Gastroesophageal sphincter (tissue), 4 donors: ENCODE data around the gene PEG3. TPM values are rescaled to one million over a fixed set of nuclear protein-coding genes. Genes with fewer than 3 reads are reported as not detected.

ENCODE experiments used
- ATAC-seq: fragments of 150-250 bp; one replicate; pipeline ENCODE4 v1.9.1; 2016; ENCODE audit warnings: mild to moderate bottlenecking, moderate library complexity
- H3K27ac ChIP-seq, 4 donors: fragments of 200-600 bp; sonication (generic) in 3 of 4; 1 replicate in 3 of 4; 2 replicates in 1 of 4; pipeline ENCODE4 v1.5.1; 2016 to 2019
- H3K27me3 ChIP-seq: fragments of 200-600 bp; sonication (generic); one replicate; pipeline ENCODE4 v1.5.1; 2019
- H3K36me3 ChIP-seq, 2 donors: fragments of 200-600 bp; sonication (generic); one replicate each; pipeline ENCODE4 v1.5.1; 2019; ENCODE audit warnings: control low read depth in 1 of 2
- H3K4me1 ChIP-seq, 3 donors: fragments of 200-600 bp; sonication (generic); 1 replicate in 2 of 3; 2 replicates in 1 of 3; pipeline ENCODE4 v1.5.1; 2016 to 2019; ENCODE audit warnings: control low read depth in 2 of 3
- H3K4me3 ChIP-seq, 2 donors: fragments of 200-600 bp; sonication (generic); one replicate each; pipeline ENCODE4 v1.5.1; 2019; ENCODE audit warnings: mild to moderate bottlenecking in 1 of 2, moderate library complexity in 1 of 2
- H3K9me3 ChIP-seq, 3 donors: fragments of 200-600 bp; sonication (generic); one replicate each; pipeline ENCODE4 v1.5.1; 2017 to 2019; ENCODE audit warnings: control low read depth in 2 of 3
- CTCF ChIP-seq, 4 experiments: fragments of 200-600 bp in 2 of 4; fragments of 450-650 bp in 2 of 4; sonication (generic) in 1 of 4; IDR thresholded peaks; one replicate each; pipeline ENCODE4 v1.5.1; 2017 to 2019; ENCODE audit warnings: antibody characterized with exemption in 4 of 4, mild to moderate bottlenecking in 2 of 4, moderate library complexity in 2 of 4
- EP300 ChIP-seq: sonication (generic); formaldehyde crosslinking; IDR thresholded peaks from one replicate; pipeline ENCODE4 v1.6.1; 2017; ENCODE audit warnings: antibody characterized with exemption, mild to moderate bottlenecking
- POLR2A ChIP-seq, 2 donors: fragments of 450-650 bp; IDR thresholded peaks; one replicate each; pipeline ENCODE4 v1.6.1; 2017; ENCODE audit warnings: antibody characterized with exemption in 2 of 2, mild to moderate bottlenecking in 2 of 2, moderate library complexity in 1 of 2
- POLR2AphosphoS5 ChIP-seq: sonication (generic); formaldehyde crosslinking; IDR thresholded peaks from one replicate; pipeline ENCODE4 v1.6.1; 2017; ENCODE audit warnings: antibody characterized with exemption
- WGBS, 2 donors: methylation state at CpG; one replicate each; pipeline ENCODE4 v1.1.5; 2018; ENCODE audit warnings: low coverage in 1 of 2; 5-methylcytosine and 5-hydroxymethylcytosine counted together
- total RNA-seq, 4 donors: library from RNA; depleted of rRNA; stranded (reverse); fragments of >200 nt; gene quantifications; one replicate each; pipeline ENCODE4 v1.1.0, GENCODE V29; 2016

The PEG3 gene
- total RNA-seq, 4 donors from 2014 or later, result 9.6 to 16.2 (median 13.5) TPM

GRCh38 chr19:56877069-56877715, 36.7 kb upstream of the PEG3 start:
- Histone ChIP-seq H3K4me1 (no peaks in the 10 kb centered on the region), H3K36me3 (no peaks in the 10 kb centered on the region), H3K9me3 (peaks cover 0 to 35% (median 0%) of the 10 kb centered on the region in 3 donors), H3K27me3 (no peaks in the 10 kb centered on the region), H3K4me3 (no peak overlapping the region), H3K27ac (no peak overlapping the region)
- ATAC-seq, result no peak
- 64 to 76% methylated on average over 10 to 17 of the region's 19 CpGs for WGBS, 2 donors
- TF ChIP-seq CTCF (IDR thresholded peaks at IDR 0.05) (no peak), POLR2A (IDR thresholded peaks at IDR 0.05) (no peak), EP300 (no peak), POLR2AphosphoS5 (no peak)

GRCh38 chr19:56875717-56876116, 35.2 kb upstream of the PEG3 start:
- no peak overlapping the region for H3K27ac ChIP-seq
- no peak overlapping the region for H3K4me3 ChIP-seq
- WGBS, 2 donors, result 81 to 89% methylated on average over 1 to 3 of the region's 3 CpGs
- no peak for ATAC-seq
- H3K36me3 ChIP-seq, result no peaks in the 10 kb centered on the region
- H3K9me3 ChIP-seq, result peaks cover 0 to 32% (median 0%) of the 10 kb centered on the region in 3 donors
- H3K27me3 ChIP-seq, result no peaks in the 10 kb centered on the region
- no peaks in the 10 kb centered on the region for H3K4me1 ChIP-seq
- TF ChIP-seq EP300, result no peak
- TF ChIP-seq CTCF (IDR thresholded peaks at IDR 0.05), result no peak
- no peak for TF ChIP-seq POLR2AphosphoS5
- TF ChIP-seq POLR2A (IDR thresholded peaks at IDR 0.05), result no peak

- Histone ChIP-seq H3K4me1 (no peaks in the 10 kb centered on the region), H3K9me3 (peaks cover 0 to 26% (median 0%) of the 10 kb centered on the region in 3 donors), H3K27me3 (no peaks in the 10 kb centered on the region), H3K36me3 (no peaks in the 10 kb centered on the region), H3K4me3 (no peak overlapping the region), H3K27ac (no peak overlapping the region)
- 83 to 85% methylated on average over 2 to 4 of the region's 4 CpGs for WGBS, 2 donors
- no peak for ATAC-seq
- TF ChIP-seq POLR2A (IDR thresholded peaks at IDR 0.05) (no peak), EP300 (no peak), POLR2AphosphoS5 (no peak), CTCF (IDR thresholded peaks at IDR 0.05) (no peak)
Measured at GRCh38 chr19:56874530-56874929, 34.0 kb upstream of the PEG3 start.

- Histone ChIP-seq H3K36me3 (no peaks in the 10 kb centered on the region), H3K9me3 (peaks cover 0 to 26% (median 0%) of the 10 kb centered on the region in 3 donors), H3K27me3 (no peaks in the 10 kb centered on the region), H3K4me1 (no peaks in the 10 kb centered on the region), H3K4me3 (no peak overlapping the region), H3K27ac (no peak overlapping the region)
- ATAC-seq, result no peak
- WGBS, 2 donors, result 60% methylated on average over 2 of the region's 5 CpGs; no CpG with 5 or more reads in 1 of the 2 donors
- TF ChIP-seq CTCF (IDR thresholded peaks at IDR 0.05) (no peak), EP300 (no peak), POLR2A (IDR thresholded peaks at IDR 0.05) (no peak), POLR2AphosphoS5 (no peak)
Measured at GRCh38 chr19:56873493-56873892, 33.0 kb upstream of the PEG3 start.

- H3K4me3 ChIP-seq, result no peak overlapping the region
- no peak for ATAC-seq
- no peaks in the 10 kb centered on the region for H3K4me1 ChIP-seq
- peaks cover 0 to 10% (median 0%) of the 10 kb centered on the region in 3 donors for H3K9me3 ChIP-seq
- no peaks in the 10 kb centered on the region for H3K36me3 ChIP-seq
- peaks cover 11% of the 10 kb centered on the region for H3K27me3 ChIP-seq
- no peak overlapping the region for H3K27ac ChIP-seq
- WGBS, 2 donors, result 81% methylated on average over 7 to 8 of the region's 8 CpGs
- no peak for TF ChIP-seq POLR2AphosphoS5
- no peak for TF ChIP-seq CTCF (IDR thresholded peaks at IDR 0.05)
- TF ChIP-seq EP300, result no peak
- no peak for TF ChIP-seq POLR2A (IDR thresholded peaks at IDR 0.05)
Measured at GRCh38 chr19:56869886-56870285, 29.4 kb upstream of the PEG3 start.
